ENCODE data around the gene FAM8A1.

GRCh38 chr6:17640477-17640917 is 40.4 kb downstream of the FAM8A1 start:
- TF ChIP-seq POLR2AphosphoS5 (IDR thresholded peaks at IDR 0.05) (no peak), POLR2A (IDR thresholded peaks at IDR 0.05) (no peak)
- TF ChIP-seq, protein P1, sequence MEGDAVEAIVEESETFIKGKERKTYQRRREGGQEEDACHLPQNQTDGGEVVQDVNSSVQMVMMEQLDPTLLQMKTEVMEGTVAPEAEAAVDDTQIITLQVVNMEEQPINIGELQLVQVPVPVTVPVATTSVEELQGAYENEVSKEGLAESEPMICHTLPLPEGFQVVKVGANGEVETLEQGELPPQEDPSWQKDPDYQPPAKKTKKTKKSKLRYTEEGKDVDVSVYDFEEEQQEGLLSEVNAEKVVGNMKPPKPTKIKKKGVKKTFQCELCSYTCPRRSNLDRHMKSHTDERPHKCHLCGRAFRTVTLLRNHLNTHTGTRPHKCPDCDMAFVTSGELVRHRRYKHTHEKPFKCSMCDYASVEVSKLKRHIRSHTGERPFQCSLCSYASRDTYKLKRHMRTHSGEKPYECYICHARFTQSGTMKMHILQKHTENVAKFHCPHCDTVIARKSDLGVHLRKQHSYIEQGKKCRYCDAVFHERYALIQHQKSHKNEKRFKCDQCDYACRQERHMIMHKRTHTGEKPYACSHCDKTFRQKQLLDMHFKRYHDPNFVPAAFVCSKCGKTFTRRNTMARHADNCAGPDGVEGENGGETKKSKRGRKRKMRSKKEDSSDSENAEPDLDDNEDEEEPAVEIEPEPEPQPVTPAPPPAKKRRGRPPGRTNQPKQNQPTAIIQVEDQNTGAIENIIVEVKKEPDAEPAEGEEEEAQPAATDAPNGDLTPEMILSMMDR (IDR thresholded peaks at IDR 0.05): no peak
